HEK293 (cell line): ENCODE measurements around the gene CCDC85C.

Source experiments
- GLI4 ChIP-seq: fragments of 450-650 bp; formaldehyde crosslinking; IDR thresholded peaks from 2 replicates; pipeline ENCODE4 v1.5.1; 2016; ENCODE audit warnings: missing biosample characterization, missing genetic modification characterization
- GLIS1 ChIP-seq: fragments of 450-650 bp; formaldehyde crosslinking; IDR thresholded peaks from 2 replicates; pipeline ENCODE4 v1.5.1; 2016; ENCODE audit warnings: missing biosample characterization, missing genetic modification characterization
- SP2 ChIP-seq: fragments of 450-650 bp; formaldehyde crosslinking; IDR thresholded peaks from 2 replicates; pipeline ENCODE4 v1.5.1; 2016; ENCODE audit warnings: missing biosample characterization, missing genetic modification characterization
- ZBTB7A ChIP-seq: fragments of 450-650 bp; formaldehyde crosslinking; IDR thresholded peaks from 2 replicates; pipeline ENCODE4 v1.5.1; 2016; ENCODE audit warnings: low read depth, missing biosample characterization, missing genetic modification characterization
- ZBTB8A ChIP-seq: fragments of 450-650 bp; formaldehyde crosslinking; IDR thresholded peaks from 2 replicates; pipeline ENCODE4 v1.5.1; 2016; ENCODE audit warnings: missing biosample characterization, missing genetic modification characterization
- ZFHX2 ChIP-seq: fragments of 450-650 bp; formaldehyde crosslinking; conservative IDR thresholded peaks from 2 replicates; pipeline ENCODE4 v1.5.1; 2016; ENCODE audit warnings: missing biosample characterization, missing genetic modification characterization
- ZIC2 ChIP-seq: fragments of 450-650 bp; formaldehyde crosslinking; IDR thresholded peaks from 2 replicates; pipeline ENCODE4 v1.5.1; 2016; ENCODE audit warnings: missing biosample characterization, missing genetic modification characterization
- ZNF169 ChIP-seq: fragments of 450-650 bp; formaldehyde crosslinking; IDR thresholded peaks from 2 replicates; pipeline ENCODE4 v1.5.1; 2016; ENCODE audit warnings: missing biosample characterization, missing genetic modification characterization
- ZNF274 ChIP-seq, 2 experiments: fragments of 200-500 bp in 1 of 2; fragments of 450-650 bp in 1 of 2; sonication (Bioruptor generic) in 1 of 2; formaldehyde crosslinking in 1 of 2; IDR thresholded peaks; 2 replicates each; pipeline versions ENCODE4 v1.5.1 to v1.6.1; 2014 to 2016; ENCODE audit warnings: borderline replicate concordance in 1 of 2, inconsistent platforms in 1 of 2, low read length in 1 of 2, missing biosample characterization in 1 of 2, missing genetic modification characterization in 1 of 2
- ZNF37A ChIP-seq: fragments of 450-650 bp; IDR thresholded peaks from 2 replicates; pipeline ENCODE4 v1.5.1; 2018; ENCODE audit warnings: missing biosample characterization, missing genetic modification characterization
- ZNF433 ChIP-seq: fragments of 450-650 bp; formaldehyde crosslinking; IDR thresholded peaks from 2 replicates; pipeline ENCODE4 v1.5.1; 2016; ENCODE audit warnings: missing biosample characterization, missing genetic modification characterization, low read depth
- ZNF548 ChIP-seq: fragments of 450-650 bp; formaldehyde crosslinking; IDR thresholded peaks from 2 replicates; pipeline ENCODE4 v1.5.1; 2016; ENCODE audit warnings: missing biosample characterization, missing genetic modification characterization
- ZNF596 ChIP-seq: fragments of 450-650 bp; IDR thresholded peaks from 2 replicates; pipeline ENCODE4 v1.5.0; 2018; ENCODE audit warnings: missing biosample characterization, mild to moderate bottlenecking, missing genetic modification characterization, moderate library complexity
- ZSCAN23 ChIP-seq: fragments of 450-650 bp; formaldehyde crosslinking; IDR thresholded peaks from 2 replicates; pipeline ENCODE4 v1.5.1; 2016; ENCODE audit warnings: missing biosample characterization, missing genetic modification characterization
- TF ChIP-seq, protein P1 (sequence below): fragments of 450-650 bp; formaldehyde crosslinking; IDR thresholded peaks from 2 replicates; pipeline ENCODE4 v1.5.1; 2016; ENCODE audit warnings: missing biosample characterization, missing genetic modification characterization
- TF ChIP-seq, protein P2 (sequence below): fragments of 450-650 bp; formaldehyde crosslinking; optimal IDR thresholded peaks from 2 replicates; pipeline ENCODE3; 2016; ENCODE audit warnings: missing biosample characterization, mild to moderate bottlenecking, missing genetic modification characterization
- TF ChIP-seq, protein P3 (sequence below): fragments of 450-650 bp; formaldehyde crosslinking; IDR thresholded peaks from 2 replicates; pipeline ENCODE4 v1.5.1; 2017; ENCODE audit warnings: missing biosample characterization, mild to moderate bottlenecking, missing genetic modification characterization, moderate library complexity
- TF ChIP-seq, protein P4 (sequence below): fragments of 450-650 bp; formaldehyde crosslinking; IDR thresholded peaks from 2 replicates; pipeline ENCODE4 v1.5.1; 2016; ENCODE audit warnings: missing biosample characterization, missing genetic modification characterization
- TF ChIP-seq, protein P5 (sequence below): fragments of 450-650 bp; formaldehyde crosslinking; IDR thresholded peaks from 2 replicates; pipeline ENCODE4 v1.5.0; 2017; ENCODE audit warnings: missing biosample characterization, missing genetic modification characterization, borderline replicate concordance
- TF ChIP-seq, protein P6 (sequence below): fragments of 450-650 bp; formaldehyde crosslinking; IDR thresholded peaks from 2 replicates; pipeline ENCODE4 v1.5.1; 2016; ENCODE audit warnings: missing biosample characterization, missing genetic modification characterization
- TF ChIP-seq, protein P7 (sequence below): sonication (generic); formaldehyde crosslinking; IDR thresholded peaks from 2 replicates; pipeline ENCODE4 v1.8.1; 2022; ENCODE audit warnings: mild to moderate bottlenecking, moderate library complexity, missing genetic modification reagents
- TF ChIP-seq, protein P8 (sequence below): fragments of 450-650 bp; IDR thresholded peaks from 2 replicates; pipeline ENCODE4 v1.5.1; 2018; ENCODE audit warnings: missing biosample characterization, mild to moderate bottlenecking, missing genetic modification characterization

The CCDC85C gene

DNA sequence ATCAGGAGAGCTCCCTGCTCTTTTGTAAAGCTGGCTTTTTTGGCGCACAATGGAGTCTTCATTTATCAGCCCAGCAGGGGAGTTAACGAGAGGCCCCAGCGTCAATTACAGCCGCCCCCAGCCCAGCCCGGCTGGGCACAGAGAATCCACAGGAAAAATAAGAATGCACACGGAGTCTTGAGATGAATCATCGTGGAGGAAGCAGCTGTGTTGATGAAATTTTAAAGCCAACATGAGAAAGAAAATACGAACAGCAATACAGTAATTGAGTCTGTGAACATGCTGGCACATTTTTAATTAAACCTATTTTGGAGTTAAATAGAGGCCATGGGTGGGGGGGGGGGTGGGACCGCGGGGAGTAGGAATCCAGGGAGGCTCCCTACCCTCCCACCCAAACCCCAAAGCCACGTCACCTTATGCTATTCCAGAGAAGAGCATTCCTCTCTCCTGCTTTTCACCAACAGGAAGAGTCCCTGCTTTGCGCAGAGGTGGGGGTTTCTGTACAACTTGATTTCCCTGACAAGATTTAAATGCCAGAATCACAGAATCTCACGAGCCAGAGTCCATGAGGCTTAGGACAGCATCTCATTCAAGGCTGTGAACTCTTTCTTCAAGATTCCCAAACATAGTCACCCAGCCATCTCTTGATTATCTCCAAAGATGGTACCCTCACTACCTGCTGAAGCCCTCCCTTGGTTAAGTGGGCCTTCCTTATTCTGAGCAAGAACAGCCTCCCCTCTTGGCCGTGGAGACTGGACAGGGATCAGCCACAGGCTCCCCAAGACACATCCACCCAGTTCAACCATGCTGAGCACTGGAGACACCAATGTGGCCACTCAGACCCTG, 72.5 kb downstream of the CCDC85C start (continued):
- TF ChIP-seq, protein P1, sequence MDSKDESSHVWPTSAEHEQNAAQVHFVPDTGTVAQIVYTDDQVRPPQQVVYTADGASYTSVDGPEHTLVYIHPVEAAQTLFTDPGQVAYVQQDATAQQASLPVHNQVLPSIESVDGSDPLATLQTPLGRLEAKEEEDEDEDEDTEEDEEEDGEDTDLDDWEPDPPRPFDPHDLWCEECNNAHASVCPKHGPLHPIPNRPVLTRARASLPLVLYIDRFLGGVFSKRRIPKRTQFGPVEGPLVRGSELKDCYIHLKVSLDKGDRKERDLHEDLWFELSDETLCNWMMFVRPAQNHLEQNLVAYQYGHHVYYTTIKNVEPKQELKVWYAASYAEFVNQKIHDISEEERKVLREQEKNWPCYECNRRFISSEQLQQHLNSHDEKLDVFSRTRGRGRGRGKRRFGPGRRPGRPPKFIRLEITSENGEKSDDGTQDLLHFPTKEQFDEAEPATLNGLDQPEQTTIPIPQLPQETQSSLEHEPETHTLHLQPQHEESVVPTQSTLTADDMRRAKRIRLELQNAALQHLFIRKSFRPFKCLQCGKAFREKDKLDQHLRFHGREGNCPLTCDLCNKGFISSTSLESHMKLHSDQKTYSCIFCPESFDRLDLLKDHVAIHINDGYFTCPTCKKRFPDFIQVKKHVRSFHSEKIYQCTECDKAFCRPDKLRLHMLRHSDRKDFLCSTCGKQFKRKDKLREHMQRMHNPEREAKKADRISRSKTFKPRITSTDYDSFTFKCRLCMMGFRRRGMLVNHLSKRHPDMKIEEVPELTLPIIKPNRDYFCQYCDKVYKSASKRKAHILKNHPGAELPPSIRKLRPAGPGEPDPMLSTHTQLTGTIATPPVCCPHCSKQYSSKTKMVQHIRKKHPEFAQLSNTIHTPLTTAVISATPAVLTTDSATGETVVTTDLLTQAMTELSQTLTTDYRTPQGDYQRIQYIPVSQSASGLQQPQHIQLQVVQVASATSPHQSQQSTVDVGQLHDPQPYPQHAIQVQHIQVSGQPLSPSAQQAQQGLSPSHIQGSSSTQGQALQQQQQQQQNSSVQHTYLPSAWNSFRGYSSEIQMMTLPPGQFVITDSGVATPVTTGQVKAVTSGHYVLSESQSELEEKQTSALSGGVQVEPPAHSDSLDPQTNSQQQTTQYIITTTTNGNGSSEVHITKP (tag by site-specific recombination): no peak
- TF ChIP-seq GLI4 (tag by site-specific recombination): no peak
- TF ChIP-seq ZBTB8A: 0 out of 2 replicates have a peak, but pooled peaks have one; percentile 22
- TF ChIP-seq, protein P2, sequence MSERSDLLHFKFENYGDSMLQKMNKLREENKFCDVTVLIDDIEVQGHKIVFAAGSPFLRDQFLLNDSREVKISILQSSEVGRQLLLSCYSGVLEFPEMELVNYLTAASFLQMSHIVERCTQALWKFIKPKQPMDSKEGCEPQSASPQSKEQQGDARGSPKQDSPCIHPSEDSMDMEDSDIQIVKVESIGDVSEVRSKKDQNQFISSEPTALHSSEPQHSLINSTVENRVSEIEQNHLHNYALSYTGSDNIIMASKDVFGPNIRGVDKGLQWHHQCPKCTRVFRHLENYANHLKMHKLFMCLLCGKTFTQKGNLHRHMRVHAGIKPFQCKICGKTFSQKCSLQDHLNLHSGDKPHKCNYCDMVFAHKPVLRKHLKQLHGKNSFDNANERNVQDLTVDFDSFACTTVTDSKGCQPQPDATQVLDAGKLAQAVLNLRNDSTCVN: no peak
- TF ChIP-seq, protein P3, sequence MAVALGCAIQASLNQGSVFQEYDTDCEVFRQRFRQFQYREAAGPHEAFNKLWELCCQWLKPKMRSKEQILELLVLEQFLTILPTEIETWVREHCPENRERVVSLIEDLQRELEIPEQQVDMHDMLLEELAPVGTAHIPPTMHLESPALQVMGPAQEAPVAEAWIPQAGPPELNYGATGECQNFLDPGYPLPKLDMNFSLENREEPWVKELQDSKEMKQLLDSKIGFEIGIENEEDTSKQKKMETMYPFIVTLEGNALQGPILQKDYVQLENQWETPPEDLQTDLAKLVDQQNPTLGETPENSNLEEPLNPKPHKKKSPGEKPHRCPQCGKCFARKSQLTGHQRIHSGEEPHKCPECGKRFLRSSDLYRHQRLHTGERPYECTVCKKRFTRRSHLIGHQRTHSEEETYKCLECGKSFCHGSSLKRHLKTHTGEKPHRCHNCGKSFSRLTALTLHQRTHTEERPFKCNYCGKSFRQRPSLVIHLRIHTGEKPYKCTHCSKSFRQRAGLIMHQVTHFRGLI (tag by site-specific recombination): peak; percentile 47; the same call in 1 of the 2 replicates
- no peak for TF ChIP-seq ZNF169 (tag by site-specific recombination)
- TF ChIP-seq ZNF433: no peak
- TF ChIP-seq SP2 (tag by site-specific recombination): no peak
- TF ChIP-seq ZIC2: peak; percentile 90
- peak; percentile 72 for TF ChIP-seq GLIS1 (tag by site-specific recombination)
- TF ChIP-seq, protein P4, sequence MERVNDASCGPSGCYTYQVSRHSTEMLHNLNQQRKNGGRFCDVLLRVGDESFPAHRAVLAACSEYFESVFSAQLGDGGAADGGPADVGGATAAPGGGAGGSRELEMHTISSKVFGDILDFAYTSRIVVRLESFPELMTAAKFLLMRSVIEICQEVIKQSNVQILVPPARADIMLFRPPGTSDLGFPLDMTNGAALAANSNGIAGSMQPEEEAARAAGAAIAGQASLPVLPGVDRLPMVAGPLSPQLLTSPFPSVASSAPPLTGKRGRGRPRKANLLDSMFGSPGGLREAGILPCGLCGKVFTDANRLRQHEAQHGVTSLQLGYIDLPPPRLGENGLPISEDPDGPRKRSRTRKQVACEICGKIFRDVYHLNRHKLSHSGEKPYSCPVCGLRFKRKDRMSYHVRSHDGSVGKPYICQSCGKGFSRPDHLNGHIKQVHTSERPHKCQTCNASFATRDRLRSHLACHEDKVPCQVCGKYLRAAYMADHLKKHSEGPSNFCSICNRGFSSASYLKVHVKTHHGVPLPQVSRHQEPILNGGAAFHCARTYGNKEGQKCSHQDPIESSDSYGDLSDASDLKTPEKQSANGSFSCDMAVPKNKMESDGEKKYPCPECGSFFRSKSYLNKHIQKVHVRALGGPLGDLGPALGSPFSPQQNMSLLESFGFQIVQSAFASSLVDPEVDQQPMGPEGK (tag by site-specific recombination): peak; percentile 25; the same call in 1 of the 2 replicates
- no peak for TF ChIP-seq ZNF596 (tag by site-specific recombination)
- peak; percentile 71 for TF ChIP-seq ZFHX2
- no peak for TF ChIP-seq ZNF37A (tag by site-specific recombination)
- TF ChIP-seq, protein P5, sequence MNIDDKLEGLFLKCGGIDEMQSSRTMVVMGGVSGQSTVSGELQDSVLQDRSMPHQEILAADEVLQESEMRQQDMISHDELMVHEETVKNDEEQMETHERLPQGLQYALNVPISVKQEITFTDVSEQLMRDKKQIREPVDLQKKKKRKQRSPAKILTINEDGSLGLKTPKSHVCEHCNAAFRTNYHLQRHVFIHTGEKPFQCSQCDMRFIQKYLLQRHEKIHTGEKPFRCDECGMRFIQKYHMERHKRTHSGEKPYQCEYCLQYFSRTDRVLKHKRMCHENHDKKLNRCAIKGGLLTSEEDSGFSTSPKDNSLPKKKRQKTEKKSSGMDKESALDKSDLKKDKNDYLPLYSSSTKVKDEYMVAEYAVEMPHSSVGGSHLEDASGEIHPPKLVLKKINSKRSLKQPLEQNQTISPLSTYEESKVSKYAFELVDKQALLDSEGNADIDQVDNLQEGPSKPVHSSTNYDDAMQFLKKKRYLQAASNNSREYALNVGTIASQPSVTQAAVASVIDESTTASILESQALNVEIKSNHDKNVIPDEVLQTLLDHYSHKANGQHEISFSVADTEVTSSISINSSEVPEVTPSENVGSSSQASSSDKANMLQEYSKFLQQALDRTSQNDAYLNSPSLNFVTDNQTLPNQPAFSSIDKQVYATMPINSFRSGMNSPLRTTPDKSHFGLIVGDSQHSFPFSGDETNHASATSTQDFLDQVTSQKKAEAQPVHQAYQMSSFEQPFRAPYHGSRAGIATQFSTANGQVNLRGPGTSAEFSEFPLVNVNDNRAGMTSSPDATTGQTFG (tag by site-specific recombination): no peak
- TF ChIP-seq, protein P6, sequence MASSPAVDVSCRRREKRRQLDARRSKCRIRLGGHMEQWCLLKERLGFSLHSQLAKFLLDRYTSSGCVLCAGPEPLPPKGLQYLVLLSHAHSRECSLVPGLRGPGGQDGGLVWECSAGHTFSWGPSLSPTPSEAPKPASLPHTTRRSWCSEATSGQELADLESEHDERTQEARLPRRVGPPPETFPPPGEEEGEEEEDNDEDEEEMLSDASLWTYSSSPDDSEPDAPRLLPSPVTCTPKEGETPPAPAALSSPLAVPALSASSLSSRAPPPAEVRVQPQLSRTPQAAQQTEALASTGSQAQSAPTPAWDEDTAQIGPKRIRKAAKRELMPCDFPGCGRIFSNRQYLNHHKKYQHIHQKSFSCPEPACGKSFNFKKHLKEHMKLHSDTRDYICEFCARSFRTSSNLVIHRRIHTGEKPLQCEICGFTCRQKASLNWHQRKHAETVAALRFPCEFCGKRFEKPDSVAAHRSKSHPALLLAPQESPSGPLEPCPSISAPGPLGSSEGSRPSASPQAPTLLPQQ (tag by site-specific recombination): no peak
- no peak for TF ChIP-seq ZNF274 (IDR thresholded peaks at IDR 0.05; ENCODE audit: low read length)
- TF ChIP-seq ZNF274 (tag by site-specific recombination; IDR thresholded peaks at IDR 0.05; ENCODE audit: borderline replicate concordance): no peak
- TF ChIP-seq ZNF548 (tag by site-specific recombination): no peak
- TF ChIP-seq ZSCAN23 (tag by site-specific recombination): no peak
- TF ChIP-seq, protein P7, sequence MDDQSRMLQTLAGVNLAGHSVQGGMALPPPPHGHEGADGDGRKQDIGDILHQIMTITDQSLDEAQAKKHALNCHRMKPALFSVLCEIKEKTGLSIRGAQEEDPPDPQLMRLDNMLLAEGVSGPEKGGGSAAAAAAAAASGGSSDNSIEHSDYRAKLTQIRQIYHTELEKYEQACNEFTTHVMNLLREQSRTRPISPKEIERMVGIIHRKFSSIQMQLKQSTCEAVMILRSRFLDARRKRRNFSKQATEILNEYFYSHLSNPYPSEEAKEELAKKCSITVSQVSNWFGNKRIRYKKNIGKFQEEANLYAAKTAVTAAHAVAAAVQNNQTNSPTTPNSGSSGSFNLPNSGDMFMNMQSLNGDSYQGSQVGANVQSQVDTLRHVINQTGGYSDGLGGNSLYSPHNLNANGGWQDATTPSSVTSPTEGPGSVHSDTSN (CRISPR knock-in tag): no peak
- no peak for TF ChIP-seq ZBTB7A (tag by site-specific recombination)
- TF ChIP-seq, protein P8, sequence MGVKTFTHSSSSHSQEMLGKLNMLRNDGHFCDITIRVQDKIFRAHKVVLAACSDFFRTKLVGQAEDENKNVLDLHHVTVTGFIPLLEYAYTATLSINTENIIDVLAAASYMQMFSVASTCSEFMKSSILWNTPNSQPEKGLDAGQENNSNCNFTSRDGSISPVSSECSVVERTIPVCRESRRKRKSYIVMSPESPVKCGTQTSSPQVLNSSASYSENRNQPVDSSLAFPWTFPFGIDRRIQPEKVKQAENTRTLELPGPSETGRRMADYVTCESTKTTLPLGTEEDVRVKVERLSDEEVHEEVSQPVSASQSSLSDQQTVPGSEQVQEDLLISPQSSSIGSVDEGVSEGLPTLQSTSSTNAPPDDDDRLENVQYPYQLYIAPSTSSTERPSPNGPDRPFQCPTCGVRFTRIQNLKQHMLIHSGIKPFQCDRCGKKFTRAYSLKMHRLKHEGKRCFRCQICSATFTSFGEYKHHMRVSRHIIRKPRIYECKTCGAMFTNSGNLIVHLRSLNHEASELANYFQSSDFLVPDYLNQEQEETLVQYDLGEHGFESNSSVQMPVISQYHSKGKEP (tag by site-specific recombination): no peak
